ENCODE data around the gene IFT25. TPM values are rescaled to one million over a fixed set of nuclear protein-coding genes. Genes with fewer than 3 reads are reported as not detected.
A peak's percentile ranks its signal among the peaks of the same experiment; 100 is the strongest.
"Not testable (repeated sequence)": the region's sequence is repeated elsewhere in the genome, so short reads cannot be mapped to it uniquely, and the experiment has no call there.

Gene IFT25
- total RNA-seq, 8 experiments from 2014 or later, result 27.9 to 57.3 (median 40.6) TPM

DNA sequence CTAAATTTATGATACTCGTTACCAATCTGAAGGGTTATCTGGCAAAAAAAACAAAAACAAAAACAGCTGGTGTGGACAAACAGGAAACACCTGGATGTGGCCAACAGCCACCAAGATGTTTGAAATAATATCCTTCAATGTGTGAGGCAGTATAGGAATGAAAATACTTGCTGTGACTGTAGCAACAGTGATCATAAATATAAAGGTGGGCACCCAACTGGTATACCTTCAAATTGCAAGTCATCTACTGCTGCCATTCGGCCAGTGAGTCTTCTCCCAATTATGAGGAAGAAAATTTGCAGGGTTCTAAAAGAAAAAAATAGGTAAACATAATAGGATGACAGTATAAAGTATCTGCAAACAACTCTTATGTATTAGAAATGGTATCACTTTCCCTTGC, 56.8 kb downstream of the IFT25 start:
- ATAC-seq (replicated peaks in 6 of 8), result no peak
- no peak overlapping the region for H3K27ac ChIP-seq
- H3K4me1 ChIP-seq (replicated peaks in 1 of 2), result peaks cover 4 to 5% of the 10 kb centered on the region in 2 donors
- in situ Hi-C loops (cut with MboI; ENCODE audit: low pct_unique_long_range_greater_than_20kb in 2 of 9, low sequenced_read_pairs in 9 of 9, unreplicated experiment in 9 of 9), result no loop called here
- H3K4me3 ChIP-seq, result peak overlapping the region in 1 of 5 donors; percentile 85
- WGBS, 10 experiments, result 38 to 88% (median 83%) methylated on average over 1 to 2 of the region's 2 CpGs; no CpG with 5 or more reads in 1 of the 10 experiments

DNA sequence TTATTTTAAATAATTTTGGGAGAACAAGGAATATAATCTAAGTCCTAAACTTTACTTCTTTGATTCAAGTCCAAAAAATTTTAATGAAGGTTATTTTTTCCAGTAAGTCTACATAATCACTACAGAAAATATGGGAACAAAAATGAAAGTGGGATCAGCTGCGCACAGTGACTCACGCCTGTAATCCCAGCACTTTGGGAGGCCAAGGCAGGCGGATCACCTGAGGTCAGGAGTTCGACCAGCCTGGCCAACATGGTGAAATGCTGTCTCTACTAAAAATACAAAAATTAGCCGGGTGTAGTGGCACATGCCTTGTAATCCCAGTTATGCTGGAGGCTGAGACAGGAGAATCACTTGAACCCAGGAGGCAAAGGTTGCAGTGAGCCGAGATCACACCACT, 61.9 kb downstream of the IFT25 start:
- in situ Hi-C loops (cut with MboI; ENCODE audit: low pct_unique_long_range_greater_than_20kb in 2 of 9, low sequenced_read_pairs in 9 of 9, unreplicated experiment in 9 of 9); H3K4me1 ChIP-seq (replicated peaks in 1 of 2); H3K4me3 ChIP-seq; H3K27ac ChIP-seq; ATAC-seq (replicated peaks in 6 of 8): not testable (repeated sequence)
- WGBS, 10 experiments, result 73 to 100% (median 97%) methylated on average over 1 to 6 of the region's 6 CpGs

DNA sequence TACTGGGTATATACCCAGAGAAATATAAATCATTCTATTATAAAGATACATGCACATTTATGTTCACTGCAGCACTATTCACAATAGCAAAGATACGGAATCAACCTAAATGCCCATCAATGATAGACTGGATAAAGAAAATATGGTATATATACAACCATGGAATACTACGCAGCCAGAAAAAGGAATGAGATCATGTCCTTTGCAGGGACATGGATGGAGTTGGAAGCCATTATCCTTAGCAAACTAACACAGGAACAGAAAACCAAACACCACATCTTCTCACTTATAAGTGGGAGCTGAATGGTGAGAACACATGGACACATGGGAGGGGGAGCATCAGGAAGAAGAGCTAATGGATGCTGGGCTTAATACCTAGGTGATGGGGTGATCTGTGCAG, 63.6 kb downstream of the IFT25 start:
- WGBS, 10 experiments, result 91 to 100% (median 100%) methylated on average over 1 to 2 of the region's 2 CpGs; no CpG with 5 or more reads in 2 of the 10 experiments
- in situ Hi-C loops (cut with MboI; ENCODE audit: low pct_unique_long_range_greater_than_20kb in 2 of 9, low sequenced_read_pairs in 9 of 9, unreplicated experiment in 9 of 9); H3K4me3 ChIP-seq; H3K4me1 ChIP-seq (replicated peaks in 1 of 2); H3K27ac ChIP-seq; ATAC-seq (replicated peaks in 6 of 8): not testable (repeated sequence)

DNA sequence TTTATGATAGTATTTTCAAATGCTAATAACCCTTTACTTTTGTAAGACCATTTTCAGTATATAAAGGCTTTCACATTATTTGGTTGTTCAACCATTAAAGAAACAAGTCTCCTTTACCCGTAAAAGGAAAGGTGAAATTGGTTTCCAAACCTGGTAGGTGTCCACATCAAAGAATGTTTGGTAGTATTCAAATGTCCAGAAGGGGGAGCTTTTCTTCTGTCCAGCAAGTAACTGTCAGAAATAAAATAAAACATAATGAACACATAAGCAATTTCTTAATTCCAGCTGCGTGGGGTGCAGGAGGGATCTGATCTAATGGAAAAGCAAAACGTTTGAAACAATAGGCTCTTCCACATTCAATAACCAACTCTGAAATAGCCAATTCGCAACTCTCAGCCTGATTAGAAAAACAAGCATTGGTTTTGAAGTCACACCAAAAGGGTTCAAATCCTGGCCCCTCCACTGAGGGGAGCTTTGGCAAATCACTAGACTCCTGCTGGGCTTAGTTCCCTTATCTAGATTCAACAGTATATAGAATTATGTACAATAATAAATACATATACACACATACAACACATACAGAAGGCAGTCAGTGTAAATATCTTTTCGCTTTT, 66.9 kb downstream of the IFT25 start:
- Histone ChIP-seq H3K4me3 (no peak overlapping the region), H3K4me1 (replicated peaks in 1 of 2) (no peaks in the 10 kb centered on the region), H3K27ac (no peak overlapping the region)
- ATAC-seq (replicated peaks in 6 of 8), result peak in 2 of 8 experiments; percentile 32 to 38
- 20 to 75% (median 59%) methylated on average over 1 to 5 of the region's 5 CpGs for WGBS, 10 experiments
- in situ Hi-C loops (cut with MboI; ENCODE audit: low pct_unique_long_range_greater_than_20kb in 2 of 9, low sequenced_read_pairs in 9 of 9, unreplicated experiment in 9 of 9), result no loop called here

DNA sequence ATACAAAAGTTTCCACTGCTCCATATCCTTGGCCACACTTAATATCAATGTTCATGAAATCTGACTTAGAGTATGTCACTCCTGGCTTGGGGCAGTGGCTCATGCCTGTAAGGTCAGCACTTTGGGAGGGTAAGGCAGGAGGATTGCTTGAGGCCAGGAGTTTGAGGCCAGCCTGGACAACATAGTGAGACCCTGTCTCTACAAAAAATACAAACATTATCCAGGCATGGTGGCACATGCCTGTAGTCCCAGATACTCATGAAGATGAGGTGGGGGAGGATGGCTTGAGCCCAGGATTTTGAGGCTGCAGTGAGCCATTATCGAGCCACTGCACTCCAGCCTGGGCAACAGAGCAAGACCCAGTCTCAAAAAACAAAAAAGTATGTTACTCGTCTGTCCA, 70.3 kb downstream of the IFT25 start:
- H3K4me3 ChIP-seq; ATAC-seq (replicated peaks in 6 of 8); H3K27ac ChIP-seq; in situ Hi-C loops (cut with MboI; ENCODE audit: low pct_unique_long_range_greater_than_20kb in 2 of 9, low sequenced_read_pairs in 9 of 9, unreplicated experiment in 9 of 9); H3K4me1 ChIP-seq (replicated peaks in 1 of 2): not testable (repeated sequence)
- WGBS, 10 experiments, result 83 to 100% (median 97%) methylated on average over 1 to 2 of the region's 2 CpGs; no CpG with 5 or more reads in 4 of the 10 experiments

DNA sequence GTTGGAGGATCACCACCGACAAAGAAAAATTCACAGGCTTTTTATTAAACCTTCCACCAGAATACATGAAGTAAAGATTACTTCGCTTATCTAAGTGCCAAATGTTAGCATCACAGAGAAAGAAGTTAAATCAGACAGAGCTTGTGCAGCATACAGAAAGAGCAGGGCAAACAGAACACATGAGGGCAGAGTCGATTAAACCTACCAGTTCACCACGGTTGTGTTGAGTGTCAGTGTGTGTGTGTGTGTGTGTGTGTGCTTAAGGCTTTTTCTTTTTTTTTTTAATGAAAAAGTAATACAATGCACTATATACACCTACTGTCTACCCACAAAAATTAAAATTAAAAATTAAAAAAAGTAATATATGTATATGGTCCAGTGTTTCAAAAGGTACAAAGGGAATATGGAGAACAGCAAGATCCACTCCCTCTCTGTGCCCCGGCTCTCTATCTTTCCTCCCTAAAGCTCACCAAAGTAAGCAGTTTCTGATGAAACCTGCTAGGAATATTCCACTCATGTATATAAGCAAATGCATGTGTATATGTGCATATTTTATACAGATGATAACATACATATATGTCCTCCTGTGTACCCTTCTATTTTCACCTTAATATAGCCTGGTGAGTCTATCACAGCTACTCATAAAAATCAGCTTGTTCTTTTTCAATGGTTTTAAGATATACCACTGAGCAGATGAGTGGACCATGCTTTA, 73.6 kb downstream of the IFT25 start:
- H3K27ac ChIP-seq, result no peak overlapping the region
- in situ Hi-C loops (cut with MboI; ENCODE audit: low pct_unique_long_range_greater_than_20kb in 2 of 9, low sequenced_read_pairs in 9 of 9, unreplicated experiment in 9 of 9), result loop anchor here in 5 of 9 experiments (25.0 kb wide), 3 partner anchors 90 to 965 kb away; partner anchors contain the start of gene TTC22 (in 2 of the 5)
- 14 to 100% (median 75%) methylated on average over 1 to 5 of the region's 5 CpGs for WGBS, 10 experiments

More for the DNA sequence above, 73.6 kb downstream of the IFT25 start:
- Histone ChIP-seq H3K4me1 (replicated peaks in 1 of 2) (no peaks in the 10 kb centered on the region), H3K4me3 (no peak overlapping the region)
- ATAC-seq (replicated peaks in 6 of 8), result peak in 5 of 8 experiments; percentile 33 to 92 (median 55)

Other genes starting within 250 kb of the IFT25 start
- gene GLIS1, start 206.5 kb downstream of the IFT25 start, total RNA-seq, result 1 to 10 TPM in 2 of 8 experiments, under 1 TPM in 6; 0.14 to 4.7 (median 0.33) TPM
- 10 to 100 TPM; 10.5 to 36.4 (median 16.6) TPM for gene NDC1, start 107.4 kb downstream of the IFT25 start, total RNA-seq
- 10 to 100 TPM; 18.4 to 41.4 (median 34.6) TPM for gene YIPF1, start 55.9 kb downstream of the IFT25 start, total RNA-seq
- 1 to 10 TPM in 1 of 8 experiments, under 1 TPM in 7; 0.15 to 1.2 (median 0.35) TPM for gene DIO1, start 51.5 kb downstream of the IFT25 start, total RNA-seq
- 10 to 100 TPM; 18.0 to 39.8 (median 25.1) TPM for gene LRRC42, start 651 bp upstream of the IFT25 start, total RNA-seq
- gene LDLRAD1, start 72.5 kb upstream of the IFT25 start, total RNA-seq, result under 1 TPM in 4 of 8 experiments, not detected in 4; 0.14 to 0.43 (median 0.17) TPM
- gene TMEM59, start 107.5 kb upstream of the IFT25 start, total RNA-seq, result 100 to 1,000 TPM; 114 to 406 (median 146) TPM
- gene TCEANC2, start 107.9 kb upstream of the IFT25 start, total RNA-seq, result 10 to 100 TPM in 1 of 8 experiments, 1 to 10 TPM in 7; 3.0 to 10.1 (median 7.4) TPM
- gene CDCP2, start 207.3 kb upstream of the IFT25 start, total RNA-seq, result under 1 TPM in 4 of 8 experiments, not detected in 4; 0.09 to 0.21 (median 0.15) TPM

Data from motor neuron (in vitro differentiated cells).